ENCODE data around the gene AKNAD1.

Gene AKNAD1

DNA sequence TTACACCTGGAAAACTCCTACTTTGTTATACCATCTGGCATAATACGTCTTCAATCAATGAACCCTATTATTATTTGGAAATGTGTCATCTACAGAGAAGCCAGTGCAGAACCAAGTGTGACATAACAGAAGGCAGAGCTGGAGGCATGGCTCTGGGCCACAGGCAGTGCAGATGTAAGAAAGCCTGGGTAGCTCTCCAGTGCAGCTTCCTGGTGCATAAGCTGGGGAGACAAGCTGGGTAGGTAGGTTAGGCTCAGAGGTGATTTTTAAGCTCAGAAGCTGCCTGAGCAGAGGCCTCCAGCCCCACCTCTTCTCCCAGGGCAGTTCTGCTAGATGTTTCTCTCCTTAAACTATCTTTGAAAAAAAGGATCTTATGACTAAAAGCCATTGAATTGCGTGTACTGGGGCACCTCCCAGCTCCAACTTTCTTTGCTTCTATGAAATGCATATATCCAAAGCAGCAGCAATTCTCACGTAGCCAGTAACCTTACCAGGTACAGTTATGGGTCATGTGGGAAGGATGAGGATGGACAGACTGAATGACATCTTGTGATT lies 30.7 kb downstream of the AKNAD1 start:
- DNase-seq (ENCODE audit: extremely low spot score), result no peak
- POLR2A ChIA-PET, result no interaction called here
- CTCF ChIA-PET, result interaction anchor here (1.0 to 10.9 kb wide), 7 partner anchors 7 to 285 kb away, joined by 3 to 300 read pairs (median 16); a partner anchor contains a TSS
- TF ChIP-seq, protein P1, sequence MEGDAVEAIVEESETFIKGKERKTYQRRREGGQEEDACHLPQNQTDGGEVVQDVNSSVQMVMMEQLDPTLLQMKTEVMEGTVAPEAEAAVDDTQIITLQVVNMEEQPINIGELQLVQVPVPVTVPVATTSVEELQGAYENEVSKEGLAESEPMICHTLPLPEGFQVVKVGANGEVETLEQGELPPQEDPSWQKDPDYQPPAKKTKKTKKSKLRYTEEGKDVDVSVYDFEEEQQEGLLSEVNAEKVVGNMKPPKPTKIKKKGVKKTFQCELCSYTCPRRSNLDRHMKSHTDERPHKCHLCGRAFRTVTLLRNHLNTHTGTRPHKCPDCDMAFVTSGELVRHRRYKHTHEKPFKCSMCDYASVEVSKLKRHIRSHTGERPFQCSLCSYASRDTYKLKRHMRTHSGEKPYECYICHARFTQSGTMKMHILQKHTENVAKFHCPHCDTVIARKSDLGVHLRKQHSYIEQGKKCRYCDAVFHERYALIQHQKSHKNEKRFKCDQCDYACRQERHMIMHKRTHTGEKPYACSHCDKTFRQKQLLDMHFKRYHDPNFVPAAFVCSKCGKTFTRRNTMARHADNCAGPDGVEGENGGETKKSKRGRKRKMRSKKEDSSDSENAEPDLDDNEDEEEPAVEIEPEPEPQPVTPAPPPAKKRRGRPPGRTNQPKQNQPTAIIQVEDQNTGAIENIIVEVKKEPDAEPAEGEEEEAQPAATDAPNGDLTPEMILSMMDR (IDR thresholded peaks at IDR 0.05; ENCODE audit: control extremely low read depth, extremely low read depth, low read depth, missing control alignments), result no peak

DNA sequence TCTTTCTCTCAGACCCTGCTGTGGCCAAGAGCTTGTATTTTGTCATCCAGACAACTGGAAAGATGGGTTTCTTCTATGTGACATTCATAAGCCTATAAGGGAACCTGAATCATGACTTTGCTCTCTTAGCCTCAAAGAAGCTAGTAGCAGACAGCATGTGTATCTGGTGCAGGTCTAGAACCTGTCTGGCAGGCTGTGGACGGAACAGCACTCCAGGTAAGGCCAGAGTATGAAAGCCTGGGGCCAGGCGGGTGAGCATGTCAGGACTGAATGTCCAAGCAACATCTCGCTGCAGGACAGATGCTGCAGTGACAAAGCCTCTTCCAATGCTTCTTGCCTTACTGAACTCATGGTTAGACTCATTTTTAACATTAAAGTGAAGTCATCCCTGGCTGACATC lies 32.8 kb downstream of the AKNAD1 start:
- TF ChIP-seq, protein P1 (IDR thresholded peaks at IDR 0.05; ENCODE audit: control extremely low read depth, extremely low read depth, low read depth, missing control alignments), result no peak
- no peak for DNase-seq (ENCODE audit: extremely low spot score)
- CTCF ChIA-PET, result interaction anchor here (1.4 to 10.9 kb wide), 2 partner anchors 75 to 289 kb away, joined by 4 to 300 read pairs; a partner anchor contains a TSS
- POLR2A ChIA-PET, result no interaction called here

DNA sequence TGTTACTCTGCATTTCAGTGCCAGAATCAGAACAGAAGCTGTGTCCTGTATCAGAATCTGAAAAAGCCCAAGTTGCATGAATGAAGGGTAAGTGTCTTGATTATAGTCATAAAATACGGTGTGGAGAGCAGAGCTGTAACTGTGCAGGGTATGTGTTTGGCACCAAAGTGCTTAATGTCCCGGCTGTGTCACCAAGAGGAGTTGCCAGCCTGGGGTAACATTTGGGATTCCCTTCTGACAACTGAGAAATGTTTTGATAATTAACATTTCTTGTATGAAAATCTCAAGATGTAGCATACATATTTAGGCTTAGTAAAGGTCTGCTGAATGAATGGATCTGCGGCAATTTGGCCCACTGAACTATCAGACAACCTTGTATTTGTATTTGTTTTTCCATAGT lies 33.3 kb downstream of the AKNAD1 start:
- POLR2A ChIA-PET, result no interaction called here
- no peak for DNase-seq (ENCODE audit: extremely low spot score)
- CTCF ChIA-PET, result interaction anchor here (1.4 to 10.9 kb wide), 2 partner anchors 75 to 289 kb away, joined by 4 to 300 read pairs; a partner anchor contains a TSS
- TF ChIP-seq, protein P1 (IDR thresholded peaks at IDR 0.05; ENCODE audit: control extremely low read depth, extremely low read depth, low read depth, missing control alignments), result no peak

DNA sequence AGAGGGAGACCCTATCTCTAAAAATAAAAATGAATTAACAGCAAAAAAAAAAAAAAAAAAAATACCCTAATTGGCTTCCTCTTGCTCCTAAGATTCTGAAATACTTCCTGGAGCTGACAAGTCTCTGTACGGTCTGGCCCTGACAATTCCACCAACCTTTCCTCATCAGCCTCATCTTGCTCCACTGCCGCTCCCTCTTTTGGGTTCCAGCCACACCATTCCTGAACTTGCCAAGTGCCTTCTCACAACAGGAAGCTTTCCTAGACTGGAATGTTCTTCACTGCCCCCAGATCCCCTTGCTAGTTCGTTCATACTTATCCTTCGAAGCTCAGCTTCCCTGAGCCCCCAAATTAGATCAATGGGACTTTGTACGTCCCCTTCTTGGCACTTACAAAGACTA lies 37.0 kb downstream of the AKNAD1 start:
- ChIA-PET CTCF (interaction anchor here (0.9 to 2.5 kb wide), 6 partner anchors 8 to 78 kb away, joined by 3 to 16 read pairs (median 4); no protein-coding TSS in a partner anchor), POLR2A (no interaction called here)
- TF ChIP-seq, protein P1 (IDR thresholded peaks at IDR 0.05; ENCODE audit: control extremely low read depth, extremely low read depth, low read depth, missing control alignments), result no peak
- no peak for DNase-seq (ENCODE audit: extremely low spot score)

DNA sequence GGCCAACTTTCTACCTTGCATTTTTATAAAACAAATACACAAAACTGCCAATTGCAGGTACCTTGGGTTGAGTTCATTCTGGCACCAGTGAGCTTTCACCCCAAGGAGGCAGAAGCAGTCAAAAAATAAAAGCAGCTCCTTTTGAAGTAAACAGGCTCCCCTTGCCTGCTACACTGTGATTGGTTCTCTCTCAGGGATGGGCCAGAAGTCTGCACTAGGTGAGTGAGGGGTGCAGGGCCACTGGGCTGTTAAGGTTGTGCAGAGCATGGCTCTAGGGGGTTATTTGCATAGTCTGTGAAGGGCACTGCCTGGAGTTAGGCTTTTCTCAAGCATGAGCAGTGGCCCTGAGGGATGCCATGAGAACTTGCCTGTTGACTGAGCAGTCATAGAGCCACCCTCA lies 39.1 kb downstream of the AKNAD1 start:
- TF ChIP-seq, protein P1 (IDR thresholded peaks at IDR 0.05; ENCODE audit: control extremely low read depth, extremely low read depth, low read depth, missing control alignments), result no peak
- ChIA-PET CTCF (interaction anchor here (1.8 kb wide), 1 partner anchor 11 kb away, joined by 14 read pairs; no protein-coding TSS in a partner anchor), POLR2A (interaction anchor here (0.7 kb wide), 1 partner anchor 126 kb away, joined by 3 read pairs; the partner anchor contains the start of gene PRPF38B)
- DNase-seq (ENCODE audit: extremely low spot score), result no peak

DNA sequence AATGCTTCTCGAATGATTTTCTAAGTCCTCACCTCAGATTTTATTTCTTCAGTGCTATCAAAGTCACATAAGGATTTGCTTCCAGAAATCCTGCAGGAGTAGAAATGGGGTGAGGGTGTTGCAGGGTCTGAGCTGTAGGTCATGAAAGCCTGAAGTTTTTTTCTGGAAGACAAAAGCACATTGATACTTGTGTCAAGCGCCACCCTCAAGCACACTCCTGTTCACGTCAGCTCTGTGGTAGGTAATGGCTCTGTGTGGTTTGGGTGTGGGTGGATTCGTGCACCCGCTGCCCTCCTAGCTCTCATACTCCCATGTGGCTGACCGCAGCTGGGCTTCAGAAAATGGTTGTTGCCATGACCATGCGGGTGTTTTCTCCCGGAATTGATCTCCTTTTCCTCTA lies 39.9 kb downstream of the AKNAD1 start:
- TF ChIP-seq, protein P1 (IDR thresholded peaks at IDR 0.05; ENCODE audit: control extremely low read depth, extremely low read depth, low read depth, missing control alignments), result no peak
- DNase-seq (ENCODE audit: extremely low spot score), result no peak
- ChIA-PET POLR2A (interaction anchor here (0.7 kb wide), 1 partner anchor 125 kb away, joined by 3 read pairs; the partner anchor contains the start of gene PRPF38B), CTCF (interaction anchor here (0.7 to 1.8 kb wide), 7 partner anchors 12 to 297 kb away, joined by 3 to 14 read pairs (median 3); partner anchors contain the start of gene ELAPOR1)
